ENCODE data around the gene PIP5KL1. TPM values are rescaled to one million over a fixed set of nuclear protein-coding genes. Genes with fewer than 3 reads are reported as not detected.

PIP5KL1 gene
- total and polyA plus RNA-seq, 2 experiments from 2014 or later, result 13.4 to 19.5 TPM

GRCh38 chr9:127935765-127936221 is 5.2 kb upstream of the PIP5KL1 start:
- no peak for DNase-seq (ENCODE audit: low spot score)
- peaks cover 7% of the 10 kb centered on the region; the same call in 1 of the 3 replicates for H3K36me3 Mint-ChIP-seq (ENCODE audit: low read depth)
- peak overlapping the region; percentile 92 for H3K4me2 ChIP-seq

More at GRCh38 chr9:127935765-127936221, 5.2 kb upstream of the PIP5KL1 start:
- ATAC-seq, result no peak
- Histone ChIP-seq H4K20me1 (replicated peaks; ENCODE audit: insufficient read depth) (peaks cover 8% of the 10 kb centered on the region), H3K79me2 (replicated peaks; ENCODE audit: insufficient read depth) (peaks cover 7% of the 10 kb centered on the region), H2AFZ (no peak overlapping the region), H3K9me2 (ENCODE audit: insufficient read depth) (no peaks in the 10 kb centered on the region), H3K4me1 (ENCODE audit: insufficient read depth) (peaks cover 25% of the 10 kb centered on the region), H3K27ac (ENCODE audit: low read depth) (no peak overlapping the region), H3F3A (replicated peaks; ENCODE audit: low read depth) (peaks cover 19% of the 10 kb centered on the region), H3K4me3 (peak overlapping the region; percentile 77; the same call in 1 of the 2 replicates), H3K36me3 (ENCODE audit: insufficient read depth) (no peaks in the 10 kb centered on the region), H3K27me3 (ENCODE audit: insufficient read depth) (no peaks in the 10 kb centered on the region)
- Mint-ChIP-seq H3K27ac (no peak overlapping the region), H3K9me3 (no peaks in the 10 kb centered on the region; the same call in 1 of the 3 replicates), H3K4me1 (peaks cover 33% of the 10 kb centered on the region), H3K27me3 (ENCODE audit: insufficient read depth, low read depth, poor library complexity) (peaks cover 34% of the 10 kb centered on the region), H3K4me3 (peak overlapping the region; percentile 89)
- TF ChIP-seq NANOG (IDR thresholded peaks at IDR 0.05; ENCODE audit: borderline replicate concordance) (no peak), REST (IDR thresholded peaks at IDR 0.05; ENCODE audit: unreplicated experiment) (no peak), EZH2phosphoT487 (IDR thresholded peaks at IDR 0.05; ENCODE audit: unreplicated experiment) (no peak), ZNF114 (CRISPR knock-in tag; IDR thresholded peaks at IDR 0.05) (no peak), CREB1 (CRISPR knock-in tag; IDR thresholded peaks at IDR 0.05; ENCODE audit: low read depth) (no peak), POLR2AphosphoS5 (IDR thresholded peaks at IDR 0.05; ENCODE audit: low read depth) (no peak), EZH2 (IDR thresholded peaks at IDR 0.05; ENCODE audit: low read depth, unreplicated experiment) (no peak), ZNF462 (CRISPR knock-in tag; IDR thresholded peaks at IDR 0.05) (no peak), ZNF331 (CRISPR knock-in tag; IDR thresholded peaks at IDR 0.05; ENCODE audit: low read depth) (no peak), ETS1 (IDR thresholded peaks at IDR 0.05) (no peak), JUNB (IDR thresholded peaks at IDR 0.05; ENCODE audit: unreplicated experiment) (no peak), STAT1 (IDR thresholded peaks at IDR 0.05; ENCODE audit: unreplicated experiment) (no peak), CTCF (conservative IDR thresholded peaks at IDR 0.05; ENCODE audit: low read depth in 2 of 2) (no peak)
